ENCODE results near the gene RAD9A.
A peak's percentile ranks its signal among the peaks of the same experiment; 100 is the strongest.

RAD9A gene

DNA sequence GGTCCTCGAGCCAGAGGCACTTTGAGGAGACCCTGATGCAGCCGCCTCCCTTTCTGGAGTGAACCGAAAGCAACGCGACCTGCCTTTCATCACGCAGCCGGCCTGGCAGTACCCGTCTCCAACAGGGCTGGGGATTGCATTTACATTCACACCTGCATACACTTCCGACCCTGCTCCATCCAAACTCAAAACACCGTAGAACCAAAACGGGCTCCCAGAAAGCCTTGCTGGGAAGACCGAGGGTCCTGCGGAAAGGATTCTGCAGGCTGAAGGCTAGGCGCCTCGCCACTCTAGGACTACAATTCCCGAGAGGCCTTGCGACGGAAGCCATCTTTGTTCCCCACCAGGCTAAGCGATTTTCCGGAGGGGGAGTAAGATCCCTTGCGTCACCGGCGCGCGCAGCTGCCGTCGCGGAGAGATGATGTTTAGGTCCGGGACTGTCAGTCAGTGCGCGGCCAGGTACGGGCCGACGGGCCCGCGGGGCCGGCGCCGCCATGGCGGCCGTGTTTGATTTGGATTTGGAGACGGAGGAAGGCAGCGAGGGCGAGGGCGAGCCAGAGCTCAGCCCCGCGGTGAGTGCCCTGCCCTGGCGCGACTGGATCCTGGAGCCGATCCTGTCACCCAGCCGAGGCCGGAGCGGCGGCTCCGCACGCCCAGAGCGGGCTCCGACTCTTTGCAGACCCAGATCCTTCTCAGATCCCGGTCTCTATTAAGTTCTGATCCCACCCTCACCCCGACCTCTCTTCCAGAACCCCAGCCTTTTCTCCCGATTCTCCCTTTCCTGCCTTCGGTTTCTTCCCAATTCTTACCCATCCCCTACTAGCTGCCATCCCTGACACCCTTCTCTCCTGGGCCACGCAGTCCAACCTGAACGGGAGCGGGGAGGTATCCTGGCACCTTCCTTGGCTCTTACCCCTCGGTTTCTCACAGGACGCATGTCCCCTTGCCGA, 36.5 kb downstream of the RAD9A start, which contains the start of gene RPS6KB2 (continued):
- TF ChIP-seq ZNF596 (tag by site-specific recombination; IDR thresholded peaks at IDR 0.05) (no peak), ZSCAN30 (tag by site-specific recombination; IDR thresholded peaks at IDR 0.05) (peak; percentile 50; the same call in 1 of the 2 replicates), ZSCAN23 (tag by site-specific recombination; IDR thresholded peaks at IDR 0.05) (no peak), YY1 (tag by site-specific recombination; IDR thresholded peaks at IDR 0.05) (peak; percentile 92), ZBTB17 (tag by site-specific recombination; IDR thresholded peaks at IDR 0.05) (peak; percentile 97), ZNF600 (tag by site-specific recombination; IDR thresholded peaks at IDR 0.05) (peak; percentile 58; the same call in 1 of the 2 replicates), EGR2 (tag by site-specific recombination; IDR thresholded peaks at IDR 0.05; ENCODE audit: low read depth) (0 out of 2 replicates have a peak, but pooled peaks have one; percentile 14), ZNF791 (tag by site-specific recombination; IDR thresholded peaks at IDR 0.05) (no peak), ZNF324 (tag by site-specific recombination; IDR thresholded peaks at IDR 0.05) (no peak), ZNF335 (tag by site-specific recombination; conservative IDR thresholded peaks at IDR 0.05) (peak; percentile 100), ZNF76 (tag by site-specific recombination; IDR thresholded peaks at IDR 0.05; ENCODE audit: borderline replicate concordance, low read depth) (peak; percentile 98), WT1 (tag by site-specific recombination; IDR thresholded peaks at IDR 0.05) (0 out of 2 replicates have a peak, but pooled peaks have one; percentile 27)
- TF ChIP-seq, protein P1, sequence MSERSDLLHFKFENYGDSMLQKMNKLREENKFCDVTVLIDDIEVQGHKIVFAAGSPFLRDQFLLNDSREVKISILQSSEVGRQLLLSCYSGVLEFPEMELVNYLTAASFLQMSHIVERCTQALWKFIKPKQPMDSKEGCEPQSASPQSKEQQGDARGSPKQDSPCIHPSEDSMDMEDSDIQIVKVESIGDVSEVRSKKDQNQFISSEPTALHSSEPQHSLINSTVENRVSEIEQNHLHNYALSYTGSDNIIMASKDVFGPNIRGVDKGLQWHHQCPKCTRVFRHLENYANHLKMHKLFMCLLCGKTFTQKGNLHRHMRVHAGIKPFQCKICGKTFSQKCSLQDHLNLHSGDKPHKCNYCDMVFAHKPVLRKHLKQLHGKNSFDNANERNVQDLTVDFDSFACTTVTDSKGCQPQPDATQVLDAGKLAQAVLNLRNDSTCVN (tag by site-specific recombination; optimal IDR thresholded peaks at IDR 0.05), result peak; percentile 94
- TF ChIP-seq, protein P2, sequence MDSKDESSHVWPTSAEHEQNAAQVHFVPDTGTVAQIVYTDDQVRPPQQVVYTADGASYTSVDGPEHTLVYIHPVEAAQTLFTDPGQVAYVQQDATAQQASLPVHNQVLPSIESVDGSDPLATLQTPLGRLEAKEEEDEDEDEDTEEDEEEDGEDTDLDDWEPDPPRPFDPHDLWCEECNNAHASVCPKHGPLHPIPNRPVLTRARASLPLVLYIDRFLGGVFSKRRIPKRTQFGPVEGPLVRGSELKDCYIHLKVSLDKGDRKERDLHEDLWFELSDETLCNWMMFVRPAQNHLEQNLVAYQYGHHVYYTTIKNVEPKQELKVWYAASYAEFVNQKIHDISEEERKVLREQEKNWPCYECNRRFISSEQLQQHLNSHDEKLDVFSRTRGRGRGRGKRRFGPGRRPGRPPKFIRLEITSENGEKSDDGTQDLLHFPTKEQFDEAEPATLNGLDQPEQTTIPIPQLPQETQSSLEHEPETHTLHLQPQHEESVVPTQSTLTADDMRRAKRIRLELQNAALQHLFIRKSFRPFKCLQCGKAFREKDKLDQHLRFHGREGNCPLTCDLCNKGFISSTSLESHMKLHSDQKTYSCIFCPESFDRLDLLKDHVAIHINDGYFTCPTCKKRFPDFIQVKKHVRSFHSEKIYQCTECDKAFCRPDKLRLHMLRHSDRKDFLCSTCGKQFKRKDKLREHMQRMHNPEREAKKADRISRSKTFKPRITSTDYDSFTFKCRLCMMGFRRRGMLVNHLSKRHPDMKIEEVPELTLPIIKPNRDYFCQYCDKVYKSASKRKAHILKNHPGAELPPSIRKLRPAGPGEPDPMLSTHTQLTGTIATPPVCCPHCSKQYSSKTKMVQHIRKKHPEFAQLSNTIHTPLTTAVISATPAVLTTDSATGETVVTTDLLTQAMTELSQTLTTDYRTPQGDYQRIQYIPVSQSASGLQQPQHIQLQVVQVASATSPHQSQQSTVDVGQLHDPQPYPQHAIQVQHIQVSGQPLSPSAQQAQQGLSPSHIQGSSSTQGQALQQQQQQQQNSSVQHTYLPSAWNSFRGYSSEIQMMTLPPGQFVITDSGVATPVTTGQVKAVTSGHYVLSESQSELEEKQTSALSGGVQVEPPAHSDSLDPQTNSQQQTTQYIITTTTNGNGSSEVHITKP (tag by site-specific recombination; IDR thresholded peaks at IDR 0.05), result peak; percentile 83
- TF ChIP-seq, protein P3, sequence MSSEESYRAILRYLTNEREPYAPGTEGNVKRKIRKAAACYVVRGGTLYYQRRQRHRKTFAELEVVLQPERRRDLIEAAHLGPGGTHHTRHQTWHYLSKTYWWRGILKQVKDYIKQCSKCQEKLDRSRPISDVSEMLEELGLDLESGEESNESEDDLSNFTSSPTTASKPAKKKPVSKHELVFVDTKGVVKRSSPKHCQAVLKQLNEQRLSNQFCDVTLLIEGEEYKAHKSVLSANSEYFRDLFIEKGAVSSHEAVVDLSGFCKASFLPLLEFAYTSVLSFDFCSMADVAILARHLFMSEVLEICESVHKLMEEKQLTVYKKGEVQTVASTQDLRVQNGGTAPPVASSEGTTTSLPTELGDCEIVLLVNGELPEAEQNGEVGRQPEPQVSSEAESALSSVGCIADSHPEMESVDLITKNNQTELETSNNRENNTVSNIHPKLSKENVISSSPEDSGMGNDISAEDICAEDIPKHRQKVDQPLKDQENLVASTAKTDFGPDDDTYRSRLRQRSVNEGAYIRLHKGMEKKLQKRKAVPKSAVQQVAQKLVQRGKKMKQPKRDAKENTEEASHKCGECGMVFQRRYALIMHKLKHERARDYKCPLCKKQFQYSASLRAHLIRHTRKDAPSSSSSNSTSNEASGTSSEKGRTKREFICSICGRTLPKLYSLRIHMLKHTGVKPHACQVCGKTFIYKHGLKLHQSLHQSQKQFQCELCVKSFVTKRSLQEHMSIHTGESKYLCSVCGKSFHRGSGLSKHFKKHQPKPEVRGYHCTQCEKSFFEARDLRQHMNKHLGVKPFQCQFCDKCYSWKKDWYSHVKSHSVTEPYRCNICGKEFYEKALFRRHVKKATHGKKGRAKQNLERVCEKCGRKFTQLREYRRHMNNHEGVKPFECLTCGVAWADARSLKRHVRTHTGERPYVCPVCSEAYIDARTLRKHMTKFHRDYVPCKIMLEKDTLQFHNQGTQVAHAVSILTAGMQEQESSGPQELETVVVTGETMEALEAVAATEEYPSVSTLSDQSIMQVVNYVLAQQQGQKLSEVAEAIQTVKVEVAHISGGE (tag by site-specific recombination; conservative IDR thresholded peaks at IDR 0.05; ENCODE audit: low read depth), result peak; percentile 50; the same call in 1 of the 2 replicates
- TF ChIP-seq, protein P4, sequence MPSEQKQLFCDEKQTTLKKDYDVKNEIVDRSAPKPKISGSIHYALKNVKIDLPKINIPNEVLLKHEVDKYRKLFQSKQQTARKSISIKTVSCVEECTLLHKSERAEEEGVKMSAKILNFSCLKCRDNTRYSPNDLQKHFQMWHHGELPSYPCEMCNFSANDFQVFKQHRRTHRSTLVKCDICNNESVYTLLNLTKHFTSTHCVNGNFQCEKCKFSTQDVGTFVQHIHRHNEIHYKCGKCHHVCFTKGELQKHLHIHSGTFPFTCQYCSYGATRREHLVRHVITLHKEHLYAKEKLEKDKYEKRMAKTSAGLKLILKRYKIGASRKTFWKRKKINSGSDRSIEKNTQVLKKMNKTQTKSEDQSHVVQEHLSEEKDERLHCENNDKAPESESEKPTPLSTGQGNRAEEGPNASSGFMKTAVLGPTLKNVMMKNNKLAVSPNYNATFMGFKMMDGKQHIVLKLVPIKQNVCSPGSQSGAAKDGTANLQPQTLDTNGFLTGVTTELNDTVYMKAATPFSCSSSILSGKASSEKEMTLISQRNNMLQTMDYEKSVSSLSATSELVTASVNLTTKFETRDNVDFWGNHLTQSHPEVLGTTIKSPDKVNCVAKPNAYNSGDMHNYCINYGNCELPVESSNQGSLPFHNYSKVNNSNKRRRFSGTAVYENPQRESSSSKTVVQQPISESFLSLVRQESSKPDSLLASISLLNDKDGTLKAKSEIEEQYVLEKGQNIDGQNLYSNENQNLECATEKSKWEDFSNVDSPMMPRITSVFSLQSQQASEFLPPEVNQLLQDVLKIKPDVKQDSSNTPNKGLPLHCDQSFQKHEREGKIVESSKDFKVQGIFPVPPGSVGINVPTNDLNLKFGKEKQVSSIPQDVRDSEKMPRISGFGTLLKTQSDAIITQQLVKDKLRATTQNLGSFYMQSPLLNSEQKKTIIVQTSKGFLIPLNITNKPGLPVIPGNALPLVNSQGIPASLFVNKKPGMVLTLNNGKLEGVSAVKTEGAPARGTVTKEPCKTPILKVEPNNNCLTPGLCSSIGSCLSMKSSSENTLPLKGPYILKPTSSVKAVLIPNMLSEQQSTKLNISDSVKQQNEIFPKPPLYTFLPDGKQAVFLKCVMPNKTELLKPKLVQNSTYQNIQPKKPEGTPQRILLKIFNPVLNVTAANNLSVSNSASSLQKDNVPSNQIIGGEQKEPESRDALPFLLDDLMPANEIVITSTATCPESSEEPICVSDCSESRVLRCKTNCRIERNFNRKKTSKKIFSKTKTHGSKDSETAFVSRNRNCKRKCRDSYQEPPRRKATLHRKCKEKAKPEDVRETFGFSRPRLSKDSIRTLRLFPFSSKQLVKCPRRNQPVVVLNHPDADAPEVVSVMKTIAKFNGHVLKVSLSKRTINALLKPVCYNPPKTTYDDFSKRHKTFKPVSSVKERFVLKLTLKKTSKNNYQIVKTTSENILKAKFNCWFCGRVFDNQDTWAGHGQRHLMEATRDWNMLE (tag by site-specific recombination; conservative IDR thresholded peaks at IDR 0.05; ENCODE audit: low read depth), result no peak
- TF ChIP-seq, protein P5, sequence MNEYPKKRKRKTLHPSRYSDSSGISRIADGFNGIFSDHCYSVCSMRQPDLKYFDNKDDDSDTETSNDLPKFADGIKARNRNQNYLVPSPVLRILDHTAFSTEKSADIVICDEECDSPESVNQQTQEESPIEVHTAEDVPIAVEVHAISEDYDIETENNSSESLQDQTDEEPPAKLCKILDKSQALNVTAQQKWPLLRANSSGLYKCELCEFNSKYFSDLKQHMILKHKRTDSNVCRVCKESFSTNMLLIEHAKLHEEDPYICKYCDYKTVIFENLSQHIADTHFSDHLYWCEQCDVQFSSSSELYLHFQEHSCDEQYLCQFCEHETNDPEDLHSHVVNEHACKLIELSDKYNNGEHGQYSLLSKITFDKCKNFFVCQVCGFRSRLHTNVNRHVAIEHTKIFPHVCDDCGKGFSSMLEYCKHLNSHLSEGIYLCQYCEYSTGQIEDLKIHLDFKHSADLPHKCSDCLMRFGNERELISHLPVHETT (tag by site-specific recombination; IDR thresholded peaks at IDR 0.05), result peak; percentile 60; the same call in 1 of the 2 replicates

All from HEK293 (cell line).